ENCODE results near the gene LYSMD4.

LYSMD4 gene

GRCh38 chr15:99680276-99680675 is 53.0 kb downstream of the LYSMD4 start:
- no peak for DNase-seq (ENCODE audit: low read depth)
- H3K4me3 ChIP-seq (ENCODE audit: control insufficient read depth, low read depth, low read length): no peak overlapping the region
- no peak for TF ChIP-seq CTCF (IDR thresholded peaks at IDR 0.05; ENCODE audit: control insufficient read depth, insufficient read depth, low read depth, low read length, missing control alignments)

GRCh38 chr15:99677540-99678134 is 55.6 kb downstream of the LYSMD4 start:
- no peak for TF ChIP-seq CTCF (IDR thresholded peaks at IDR 0.05; ENCODE audit: control insufficient read depth, insufficient read depth, low read depth, low read length, missing control alignments)
- H3K4me3 ChIP-seq (ENCODE audit: control insufficient read depth, low read depth, low read length): no peak overlapping the region
- no peak for DNase-seq (ENCODE audit: low read depth)

All from AG09309 (cell line).